Breast epithelium (tissue), 4 donors: ENCODE measurements around the gene OR9Q1. TPM values are rescaled to one million over a fixed set of nuclear protein-coding genes. Genes with fewer than 3 reads are reported as not detected.
A peak's percentile ranks its signal among the peaks of the same experiment; 100 is the strongest.

Source experiments
- DNase-seq, 2 donors: peaks; one replicate each; pipeline ENCODE4 v3.0.0-alpha.2; 2019; ENCODE audit warnings: low spot score in 2 of 2
- H3K27ac ChIP-seq, 2 donors: fragments of 200-600 bp; sonication (generic) in 1 of 2; one replicate each; pipeline ENCODE4 v1.5.1; 2016 to 2019; ENCODE audit warnings: mild to moderate bottlenecking in 1 of 2
- H3K27me3 ChIP-seq, 2 donors: fragments of 200-600 bp; sonication (generic) in 1 of 2; one replicate each; pipeline versions ENCODE4 v1.5.1 to v1.6.0; 2017 to 2019; ENCODE audit warnings: control low read depth in 1 of 2, mild to moderate bottlenecking in 1 of 2
- H3K36me3 ChIP-seq: fragments of 200-600 bp; one replicate; pipeline ENCODE4 v1.5.1; 2019
- H3K4me1 ChIP-seq, 2 donors: fragments of 200-600 bp; sonication (generic); one replicate each; pipeline ENCODE4 v1.5.1; 2016 to 2019; ENCODE audit warnings: control low read depth in 1 of 2
- H3K4me3 ChIP-seq, 3 donors: fragments of 200-600 bp; sonication (generic); 1 replicate in 2 of 3; 2 replicates in 1 of 3; pipeline ENCODE4 v1.5.1; 2016 to 2019; ENCODE audit warnings: mild to moderate bottlenecking in 3 of 3, moderate library complexity in 2 of 3
- H3K9me3 ChIP-seq, 2 donors: fragments of 200-600 bp; sonication (generic) in 1 of 2; one replicate each; pipeline ENCODE4 v1.5.1; 2016 to 2019; ENCODE audit warnings: control low read depth in 1 of 2
- POLR2A ChIP-seq: fragments of 450-650 bp; IDR thresholded peaks from one replicate; pipeline ENCODE4 v1.6.1; 2016; ENCODE audit warnings: antibody characterized with exemption, mild to moderate bottlenecking, moderate library complexity
- POLR2AphosphoS5 ChIP-seq, 3 donors: sonication (generic); formaldehyde crosslinking; IDR thresholded peaks; one replicate each; pipeline ENCODE4 v1.6.1; 2017; ENCODE audit warnings: antibody characterized with exemption in 3 of 3
- intact Hi-C: fragments of 100-400 bp; cut with DNase I; formaldehyde crosslinking; loops from one replicate; pipeline ENCODE4 v1.15.1; 2023; ENCODE audit warnings: low total_unique reads
- total RNA-seq, 3 donors: library from RNA; depleted of rRNA; stranded (reverse); fragments of >200 nt; gene quantifications; one replicate each; pipeline ENCODE4 v1.1.0, GENCODE V29; 2016
- TF ChIP-seq, protein P1 (sequence below), 3 donors: fragments of 450-650 bp; IDR thresholded peaks; one replicate each; pipeline ENCODE4 v1.5.1; 2016 to 2017; ENCODE audit warnings: antibody characterized with exemption in 3 of 3, mild to moderate bottlenecking in 3 of 3, moderate library complexity in 3 of 3

OR9Q1 gene
- total RNA-seq, 3 donors from 2014 or later = not detected

DNA sequence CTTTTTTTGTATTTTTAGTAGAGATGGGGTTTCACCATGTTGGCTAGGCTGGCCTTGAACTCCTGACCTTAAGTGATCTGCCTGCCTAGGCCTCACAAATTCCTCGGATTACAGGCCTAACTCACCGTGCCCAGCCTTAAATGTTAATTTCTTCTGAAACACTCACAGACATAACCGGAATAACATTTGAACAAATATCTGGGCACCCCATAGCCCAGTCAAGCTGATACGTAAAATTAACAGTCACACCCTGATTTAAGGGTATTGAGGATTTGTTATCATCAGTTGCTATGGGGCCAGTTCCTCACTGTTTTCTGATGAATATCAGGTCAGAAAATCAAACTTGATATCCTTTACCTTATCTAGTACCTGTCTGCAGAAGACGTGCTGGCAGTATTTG is 23.0 kb upstream of the OR9Q1 start:
- DNase-seq = no peak
- TF ChIP-seq POLR2A (no peak), POLR2AphosphoS5 (IDR thresholded peaks at IDR 0.05) (no peak)
- TF ChIP-seq, protein P1, sequence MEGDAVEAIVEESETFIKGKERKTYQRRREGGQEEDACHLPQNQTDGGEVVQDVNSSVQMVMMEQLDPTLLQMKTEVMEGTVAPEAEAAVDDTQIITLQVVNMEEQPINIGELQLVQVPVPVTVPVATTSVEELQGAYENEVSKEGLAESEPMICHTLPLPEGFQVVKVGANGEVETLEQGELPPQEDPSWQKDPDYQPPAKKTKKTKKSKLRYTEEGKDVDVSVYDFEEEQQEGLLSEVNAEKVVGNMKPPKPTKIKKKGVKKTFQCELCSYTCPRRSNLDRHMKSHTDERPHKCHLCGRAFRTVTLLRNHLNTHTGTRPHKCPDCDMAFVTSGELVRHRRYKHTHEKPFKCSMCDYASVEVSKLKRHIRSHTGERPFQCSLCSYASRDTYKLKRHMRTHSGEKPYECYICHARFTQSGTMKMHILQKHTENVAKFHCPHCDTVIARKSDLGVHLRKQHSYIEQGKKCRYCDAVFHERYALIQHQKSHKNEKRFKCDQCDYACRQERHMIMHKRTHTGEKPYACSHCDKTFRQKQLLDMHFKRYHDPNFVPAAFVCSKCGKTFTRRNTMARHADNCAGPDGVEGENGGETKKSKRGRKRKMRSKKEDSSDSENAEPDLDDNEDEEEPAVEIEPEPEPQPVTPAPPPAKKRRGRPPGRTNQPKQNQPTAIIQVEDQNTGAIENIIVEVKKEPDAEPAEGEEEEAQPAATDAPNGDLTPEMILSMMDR (IDR thresholded peaks at IDR 0.05) = no peak
- no peaks in the 10 kb centered on the region for H3K4me1 ChIP-seq
- intact Hi-C loops = no loop called here
- H3K4me3 ChIP-seq = no peak overlapping the region
- no peaks in the 10 kb centered on the region for H3K27me3 ChIP-seq
- no peaks in the 10 kb centered on the region for H3K36me3 ChIP-seq
- no peak overlapping the region for H3K27ac ChIP-seq
- no peaks in the 10 kb centered on the region for H3K9me3 ChIP-seq

DNA sequence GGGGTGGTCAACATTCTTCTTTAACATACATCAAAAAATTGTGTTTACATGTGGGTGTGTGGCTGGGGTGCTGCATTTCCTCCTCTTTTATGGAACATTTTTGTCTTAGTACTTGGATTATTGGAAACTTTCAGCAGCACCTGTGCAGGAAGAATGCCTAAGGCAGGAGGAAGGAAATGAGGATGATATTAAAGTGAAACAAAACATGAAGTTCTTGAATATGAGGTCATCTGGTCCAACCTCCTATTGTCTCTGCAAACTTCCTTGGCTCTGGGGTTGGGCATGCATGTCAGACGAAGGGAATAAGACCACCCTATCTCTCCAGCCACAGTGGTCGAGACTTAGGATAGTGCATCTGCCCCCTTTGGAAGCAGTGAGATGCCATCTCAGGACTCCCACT is 20.6 kb upstream of the OR9Q1 start:
- DNase-seq = no peak
- no peaks in the 10 kb centered on the region for H3K4me1 ChIP-seq
- intact Hi-C loops = no loop called here
- H3K27me3 ChIP-seq = no peaks in the 10 kb centered on the region
- H3K27ac ChIP-seq = peak overlapping the region in 1 of 2 donors; percentile 69
- H3K36me3 ChIP-seq = no peaks in the 10 kb centered on the region
- no peaks in the 10 kb centered on the region for H3K9me3 ChIP-seq
- no peak overlapping the region for H3K4me3 ChIP-seq
- TF ChIP-seq, protein P1 (IDR thresholded peaks at IDR 0.05) = no peak
- TF ChIP-seq POLR2AphosphoS5 (IDR thresholded peaks at IDR 0.05) (no peak), POLR2A (no peak)

DNA sequence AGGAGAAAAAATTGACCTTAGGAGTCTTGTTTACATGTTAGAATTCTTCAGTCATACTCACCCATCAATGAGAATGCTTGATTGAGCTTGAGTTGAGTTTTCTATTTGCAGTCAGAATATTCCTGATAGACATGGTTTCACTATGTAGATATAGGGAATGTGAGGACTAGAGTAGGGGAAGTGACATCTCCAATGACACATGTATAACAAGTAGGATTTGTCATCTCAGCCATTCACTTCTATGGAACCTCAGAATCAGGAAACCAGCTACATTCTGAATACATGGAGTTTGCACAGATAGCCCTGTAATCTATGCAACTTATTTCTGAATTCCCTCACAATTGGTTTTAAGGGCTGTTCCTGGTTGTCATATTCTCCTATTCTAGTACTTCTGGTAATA is 20.1 kb upstream of the OR9Q1 start:
- no peak for TF ChIP-seq POLR2A
- TF ChIP-seq, protein P1 (IDR thresholded peaks at IDR 0.05) = no peak
- no peak for TF ChIP-seq POLR2AphosphoS5 (IDR thresholded peaks at IDR 0.05)
- no peaks in the 10 kb centered on the region for H3K9me3 ChIP-seq

DNA sequence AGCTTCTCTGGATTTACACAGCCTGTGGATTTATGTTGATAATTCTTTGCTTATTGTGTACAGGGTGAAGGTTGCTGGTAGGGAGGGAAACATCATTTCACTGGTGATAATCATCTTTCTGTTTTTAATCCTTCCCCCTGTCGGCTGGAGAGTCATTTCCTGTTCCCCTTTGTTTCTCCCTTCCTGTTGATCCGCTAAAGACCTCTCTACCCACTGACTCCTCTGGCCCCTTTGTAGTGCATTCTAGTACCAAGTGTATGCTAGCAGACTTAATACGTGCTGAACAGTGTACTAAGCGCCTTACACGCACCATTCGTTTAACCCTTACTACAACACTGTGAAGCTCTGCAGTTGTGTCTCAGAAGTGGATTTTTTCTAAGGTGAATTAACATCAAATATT is 19.0 kb upstream of the OR9Q1 start:
- Histone ChIP-seq H3K36me3 (no peaks in the 10 kb centered on the region), H3K27me3 (no peaks in the 10 kb centered on the region), H3K27ac (peak overlapping the region in 1 of 2 donors; percentile 76), H3K4me3 (no peak overlapping the region), H3K4me1 (no peaks in the 10 kb centered on the region), H3K9me3 (no peaks in the 10 kb centered on the region)
- intact Hi-C loops = no loop called here
- TF ChIP-seq POLR2AphosphoS5 (IDR thresholded peaks at IDR 0.05) (no peak), POLR2A (no peak)
- TF ChIP-seq, protein P1 (IDR thresholded peaks at IDR 0.05) = no peak
- no peak for DNase-seq

More for the DNA sequence above, 20.1 kb upstream of the OR9Q1 start:
- Histone ChIP-seq H3K27ac (peak overlapping the region in 1 of 2 donors; percentile 69), H3K4me3 (no peak overlapping the region), H3K27me3 (no peaks in the 10 kb centered on the region), H3K36me3 (no peaks in the 10 kb centered on the region), H3K4me1 (no peaks in the 10 kb centered on the region)
- DNase-seq = no peak
- intact Hi-C loops = no loop called here

DNA sequence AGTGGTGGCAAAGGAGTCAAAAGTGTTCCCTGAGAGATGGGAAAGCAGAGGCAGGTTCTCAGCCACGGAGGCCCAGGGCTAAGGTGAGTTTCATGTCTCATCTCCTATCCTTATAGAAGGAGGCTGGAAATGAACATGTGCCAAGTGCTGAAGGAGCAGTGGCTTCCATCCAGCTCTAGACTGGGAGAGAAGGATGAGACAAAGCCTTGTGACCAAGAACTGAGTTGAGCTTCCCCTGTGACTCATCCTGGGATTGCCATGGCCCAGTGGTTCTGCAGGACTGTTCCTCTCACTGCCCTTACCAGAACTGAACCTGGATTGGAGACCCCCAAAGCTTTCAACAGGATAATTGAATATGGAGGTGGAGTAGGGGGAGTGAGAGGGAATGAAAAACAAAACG is 16.7 kb upstream of the OR9Q1 start:
- Histone ChIP-seq H3K9me3 (no peaks in the 10 kb centered on the region), H3K27ac (no peak overlapping the region), H3K4me3 (no peak overlapping the region), H3K4me1 (no peaks in the 10 kb centered on the region), H3K27me3 (no peaks in the 10 kb centered on the region), H3K36me3 (no peaks in the 10 kb centered on the region)
- no peak for DNase-seq
- intact Hi-C loops = no loop called here
- TF ChIP-seq POLR2A (no peak), POLR2AphosphoS5 (IDR thresholded peaks at IDR 0.05) (no peak)
- TF ChIP-seq, protein P1 (IDR thresholded peaks at IDR 0.05) = no peak
